HG03354 (cell line): ENCODE measurements around the gene DDO.

ENCODE experiments used
- ATAC-seq: cut with Tn5 transposase; IDR thresholded peaks from one replicate; pipeline ENCODE4 v1.9.1; 2021; ENCODE audit warnings: mild to moderate bottlenecking; ENCODE audit not compliant: unreplicated experiment, poor library complexity, severe bottlenecking

Gene DDO

DNA sequence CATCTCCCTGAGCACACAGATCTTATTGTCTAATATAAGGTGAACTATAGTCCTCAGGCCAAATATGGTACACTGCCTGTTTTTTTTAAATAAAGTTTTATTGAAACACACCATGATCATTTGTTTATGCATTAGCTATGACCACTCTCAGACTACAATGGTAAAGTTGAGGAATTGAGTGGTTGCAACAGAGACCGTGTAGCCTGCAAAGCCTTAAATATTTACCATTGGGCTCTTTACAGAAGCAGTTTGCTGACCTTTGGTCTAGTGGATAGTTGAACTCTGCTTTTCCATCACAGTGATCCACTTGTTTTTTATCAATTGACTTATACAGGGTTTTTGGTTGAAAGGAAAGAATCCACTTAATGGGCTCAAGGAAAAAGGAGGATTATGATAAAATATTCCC, 29.9 kb downstream of the DDO start:
- ATAC-seq, result no peak

DNA sequence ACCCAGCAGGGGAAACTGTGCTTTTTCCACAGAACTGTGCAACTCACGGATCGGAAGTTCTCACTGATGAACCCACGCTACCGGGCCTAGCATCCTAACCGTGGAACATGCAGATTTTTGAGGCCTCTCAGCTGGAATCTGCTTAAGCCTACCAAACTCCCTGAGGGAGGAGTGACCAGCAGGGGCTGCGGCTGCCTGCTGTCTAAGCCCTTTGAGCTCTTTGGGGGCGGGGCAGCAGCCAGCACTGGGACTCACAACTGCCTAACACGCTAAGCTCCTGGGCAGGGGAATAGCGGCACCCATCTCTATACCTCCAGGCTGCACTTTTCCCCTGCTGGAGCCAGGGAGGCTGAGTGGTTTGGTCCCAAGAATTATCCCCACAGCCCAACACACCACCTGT, 36.8 kb downstream of the DDO start:
- ATAC-seq, result no peak

DNA sequence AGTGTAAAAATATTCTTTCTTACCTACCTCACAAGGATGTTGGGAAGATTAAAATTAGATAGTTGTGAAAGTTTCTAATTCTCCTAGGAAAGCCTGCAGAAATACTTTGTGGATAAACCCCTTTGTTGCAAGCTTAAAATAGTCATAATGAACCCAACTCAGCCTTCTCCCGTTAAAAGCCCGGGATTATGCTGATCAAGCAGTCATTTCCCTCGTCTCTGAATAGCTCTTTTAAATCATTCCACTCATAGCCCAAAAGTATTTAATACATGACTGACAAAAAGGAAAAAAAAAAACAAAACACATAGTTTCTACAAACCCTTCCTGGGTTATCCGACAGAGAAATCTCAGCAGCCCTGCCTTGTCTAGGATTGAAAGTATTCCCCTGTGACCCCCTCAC, 46.3 kb downstream of the DDO start:
- ATAC-seq, result no peak

- no peak for ATAC-seq
Measured at GRCh38 chr6:110368284-110368683, 47.1 kb downstream of the DDO start.

DNA sequence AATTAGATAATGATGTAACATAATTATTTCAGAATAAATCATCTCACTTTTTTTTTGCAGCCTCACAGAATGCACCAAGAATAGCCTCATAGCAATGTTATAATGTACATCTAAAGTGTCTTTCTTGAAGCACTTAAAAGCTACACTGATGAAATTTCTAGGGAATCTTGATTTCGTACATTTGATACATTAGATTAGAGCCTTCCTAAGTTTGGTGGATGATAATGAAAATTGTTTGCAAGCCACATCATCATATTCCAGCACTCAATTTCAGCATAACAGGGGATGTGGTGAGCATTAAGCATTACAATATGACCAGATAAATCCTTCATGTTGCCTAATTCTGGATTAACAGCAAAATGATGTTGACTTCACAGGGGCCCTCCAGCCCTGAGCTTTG, 47.5 kb downstream of the DDO start:
- ATAC-seq, result no peak

GRCh38 chr6:110366975-110367374, 48.4 kb downstream of the DDO start:
- no peak for ATAC-seq

- ATAC-seq, result no peak
Measured at GRCh38 chr6:110366256-110366655, 49.1 kb downstream of the DDO start.

DNA sequence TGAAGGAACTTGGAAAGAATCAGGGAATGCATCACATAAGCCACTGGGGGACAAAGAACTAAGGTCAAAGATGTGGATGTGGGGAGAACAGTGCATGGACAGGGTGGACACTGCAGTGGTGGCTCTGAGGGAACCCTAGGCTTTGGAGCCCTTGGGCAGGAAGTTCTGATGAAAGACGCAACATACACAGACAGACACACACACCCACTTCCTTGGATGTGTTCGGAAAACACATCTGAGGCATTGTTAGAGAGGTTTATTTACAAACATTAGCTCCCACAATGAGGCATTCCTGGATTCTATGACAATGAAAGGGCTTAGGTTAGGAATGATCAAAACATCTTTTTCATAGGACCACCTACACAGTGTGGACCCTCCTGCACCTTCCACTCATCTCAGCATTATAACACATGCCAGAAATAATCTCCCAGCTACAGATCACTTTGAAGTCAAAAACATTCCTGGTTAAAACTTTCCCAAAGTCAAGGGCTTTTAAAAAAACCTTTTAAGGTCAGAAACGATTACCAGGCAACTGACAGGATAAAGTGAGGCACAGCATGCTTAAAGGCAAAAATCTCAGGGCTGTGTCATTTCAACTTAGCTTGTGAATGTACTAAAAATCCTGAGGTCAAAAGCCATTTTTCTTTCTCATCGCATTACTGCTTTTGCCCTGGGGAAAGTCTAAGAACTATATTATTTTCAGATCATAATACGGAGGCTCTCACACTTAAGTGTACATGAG, 50.8 kb downstream of the DDO start:
- ATAC-seq, result no peak

DNA sequence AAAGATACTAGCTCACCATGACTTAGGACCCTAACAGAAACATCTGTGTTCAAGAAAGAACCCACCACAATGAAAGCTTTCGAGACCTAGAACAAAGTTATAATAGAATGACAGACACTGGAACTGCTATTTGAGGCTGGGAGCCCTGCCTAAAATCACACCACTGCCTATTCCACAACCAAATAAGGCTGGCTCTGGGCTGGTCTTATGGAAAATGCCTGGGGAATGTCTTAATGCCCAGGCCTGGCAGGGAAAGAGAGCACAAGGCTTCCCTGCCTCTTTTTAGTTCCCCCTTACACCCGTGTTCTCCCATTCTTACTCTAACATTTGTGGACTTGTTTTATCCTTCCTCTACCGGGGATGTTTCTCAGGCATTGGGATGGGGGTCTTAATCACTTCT, 51.6 kb downstream of the DDO start:
- no peak for ATAC-seq

- ATAC-seq, result no peak
Measured at GRCh38 chr6:110360676-110361075, 54.7 kb downstream of the DDO start.

- no peak for ATAC-seq
Measured at GRCh38 chr6:110359556-110359955, 55.8 kb downstream of the DDO start.

- no peak for ATAC-seq
Measured at GRCh38 chr6:110358553-110359160, 56.7 kb downstream of the DDO start.

DNA sequence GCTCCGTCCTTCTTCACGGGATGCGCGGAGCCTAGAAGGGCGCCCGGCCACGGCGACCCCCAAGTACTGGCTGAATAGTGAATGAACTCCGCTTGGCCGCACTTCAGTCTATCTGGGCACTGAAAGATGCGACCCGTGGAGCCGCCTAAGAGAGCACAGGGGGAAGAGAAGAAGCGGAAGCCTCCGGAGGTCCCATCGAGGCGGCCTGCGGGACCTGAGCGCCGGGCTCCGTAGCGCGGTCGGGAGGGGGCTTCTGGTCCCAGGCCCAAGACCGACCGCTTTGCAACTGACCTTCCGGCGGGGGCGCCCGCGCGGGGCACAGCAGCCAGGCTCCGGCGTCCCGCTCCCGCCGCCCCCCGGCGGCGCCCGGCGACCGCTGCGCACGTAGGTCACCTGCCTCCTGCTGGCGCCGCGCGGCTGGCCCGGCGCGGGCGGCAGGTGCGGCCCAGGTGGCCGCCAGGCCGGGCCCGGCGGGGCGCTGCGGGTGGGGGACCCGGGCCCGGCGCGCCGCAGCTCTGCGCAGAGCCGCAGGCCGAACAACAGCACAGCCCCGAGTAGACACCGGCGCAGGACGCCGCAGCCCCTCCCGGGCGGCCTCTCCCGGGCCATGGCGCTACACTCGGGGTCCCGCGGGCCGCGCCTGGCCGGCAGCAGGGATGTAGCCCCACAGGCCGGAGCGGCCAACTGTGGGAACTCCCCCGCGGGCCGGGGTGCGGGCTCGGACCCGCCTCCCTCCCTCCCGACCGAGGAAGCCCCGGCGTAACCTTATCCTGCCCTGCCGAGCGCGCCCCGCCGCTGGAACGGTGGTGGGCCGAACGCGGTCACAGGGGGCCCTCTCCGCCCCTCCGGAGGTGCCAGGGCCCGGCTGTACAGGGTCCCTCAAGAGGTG, 57.5 kb downstream of the DDO start, which contains the start of gene METTL24:
Gene METTL24, minus strand, starts transcription at position 686 of the 889 bp plus-strand sequence. Its CDS starts 77 bp downstream, at position 609.
- ATAC-seq, result no peak

- ATAC-seq, result no peak
Measured at GRCh38 chr6:110357298-110357663, 58.1 kb downstream of the DDO start.

DNA sequence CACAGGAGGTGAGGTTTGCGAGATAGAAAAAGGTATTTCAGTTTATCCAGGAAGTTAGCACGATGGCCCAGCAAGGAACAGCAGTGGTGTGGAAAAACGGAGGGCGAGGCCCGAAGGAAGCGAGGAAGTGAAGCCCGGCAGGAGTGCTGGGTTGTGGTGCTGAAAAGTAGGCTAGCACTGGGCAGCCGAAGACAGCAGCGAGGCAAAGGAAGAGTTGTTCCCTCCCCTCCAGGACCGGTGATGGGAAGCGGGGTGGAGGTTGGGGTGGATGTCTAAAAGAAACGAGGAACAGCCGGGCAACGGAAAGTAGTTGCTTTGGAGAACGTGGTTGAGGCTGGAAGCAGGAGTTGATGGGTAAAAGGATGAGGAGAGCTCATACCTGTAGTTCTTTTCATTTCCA, 58.6 kb downstream of the DDO start:
- no peak for ATAC-seq

- ATAC-seq, result no peak
Measured at GRCh38 chr6:110355727-110356126, 59.6 kb downstream of the DDO start.

- no peak for ATAC-seq
Measured at GRCh38 chr6:110355022-110355421, 60.4 kb downstream of the DDO start.

DNA sequence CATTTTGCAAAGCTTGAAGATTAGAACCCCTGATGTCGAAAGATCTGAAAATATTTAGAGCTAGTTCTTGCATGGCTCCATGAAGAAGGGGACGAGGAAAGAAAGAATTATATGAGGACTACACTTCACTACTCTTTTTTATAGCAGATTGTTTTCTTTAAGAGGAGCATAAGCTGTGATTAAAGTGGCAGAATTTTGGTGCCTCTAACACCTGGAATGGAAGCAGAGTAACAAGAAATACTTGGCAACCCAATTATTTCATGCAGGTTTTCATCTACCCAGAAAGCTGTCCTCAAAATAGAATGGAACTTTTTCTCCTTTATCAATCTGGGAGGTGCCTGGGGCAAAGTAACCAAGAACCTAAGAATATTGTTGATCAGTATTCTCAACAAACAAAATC, 61.2 kb downstream of the DDO start:
- no peak for ATAC-seq

GRCh38 chr6:110353457-110354001, 61.8 kb downstream of the DDO start:
- no peak for ATAC-seq

GRCh38 chr6:110352563-110353262, 62.7 kb downstream of the DDO start:
- ATAC-seq, result no peak
